Hepatocyte (in vitro differentiated cells): Measurements from ENCODE around the gene POLR2E.

Source experiments
- CTCF ChIP-seq: fragments of 200-600 bp; sonication (generic); IDR thresholded peaks from 2 replicates; pipeline ENCODE4 v1.5.1; 2016; ENCODE audit warnings: antibody characterized with exemption, mild to moderate bottlenecking; ENCODE audit not compliant: poor library complexity
- EZH2 ChIP-seq: fragments of 200-600 bp; sonication (generic); IDR thresholded peaks from 2 replicates; pipeline ENCODE4 v1.6.1; 2016; ENCODE audit warnings: antibody characterized with exemption, mild to moderate bottlenecking, borderline replicate concordance

GRCh38 chr19:1057176-1057855 is 37.9 kb downstream of the POLR2E start:
- no peak for TF ChIP-seq CTCF
- no peak for TF ChIP-seq EZH2
